ENCODE results near the gene ATG2A. TPM values are rescaled to one million over a fixed set of nuclear protein-coding genes. Genes with fewer than 3 reads are reported as not detected.

Gene ATG2A
- total and polyA plus RNA-seq, 2 experiments from 2014 or later: 11.7 to 18.1 TPM

- no peaks in the 10 kb centered on the region for H3K9me2 ChIP-seq (replicated peaks; ENCODE audit: insufficient read depth)
- H3K27me3 ChIP-seq: no peaks in the 10 kb centered on the region
- H3K4me3 ChIP-seq: no peak overlapping the region
- no peak overlapping the region for H2AFZ ChIP-seq
- peaks cover 7% of the 10 kb centered on the region for H3K4me1 ChIP-seq (ENCODE audit: insufficient read depth)
- H3K4me2 ChIP-seq: no peak overlapping the region
- peaks cover 16% of the 10 kb centered on the region for H3K79me2 ChIP-seq
- no peaks in the 10 kb centered on the region for H3K36me3 ChIP-seq (replicated peaks; ENCODE audit: insufficient read depth, low read depth)
- no peak overlapping the region for H3K27ac ChIP-seq
- no peaks in the 10 kb centered on the region for H3K9me3 ChIP-seq (ENCODE audit: low read depth)
- TF ChIP-seq CTCF (IDR thresholded peaks at IDR 0.05; ENCODE audit: poor library complexity) (no peak), EZH2 (IDR thresholded peaks at IDR 0.05; ENCODE audit: borderline replicate concordance) (no peak), EZH2phosphoT487 (IDR thresholded peaks at IDR 0.05; ENCODE audit: low read depth, severe bottlenecking, unreplicated experiment) (no peak)
- 91% methylated on average over 14 of the region's 14 CpGs for WGBS (ENCODE audit: low lambda C conversion rate, missing lambda C conversion rate)
- no peaks in the 10 kb centered on the region for H4K20me1 ChIP-seq (ENCODE audit: insufficient read depth, poor library complexity, severe bottlenecking)
- DNase-seq (ENCODE audit: low spot score): no peak
Measured at GRCh38 chr11:64896448-64897022, 20.5 kb downstream of the ATG2A start.

- Histone ChIP-seq H3K27me3 (no peaks in the 10 kb centered on the region), H2AFZ (no peak overlapping the region), H4K20me1 (ENCODE audit: insufficient read depth, poor library complexity, severe bottlenecking) (no peaks in the 10 kb centered on the region), H3K4me3 (no peak overlapping the region), H3K79me2 (peaks cover 24% of the 10 kb centered on the region), H3K36me3 (replicated peaks; ENCODE audit: insufficient read depth, low read depth) (no peaks in the 10 kb centered on the region), H3K4me2 (no peak overlapping the region), H3K9me2 (replicated peaks; ENCODE audit: insufficient read depth) (no peaks in the 10 kb centered on the region), H3K27ac (no peak overlapping the region), H3K4me1 (ENCODE audit: insufficient read depth) (peaks cover 9% of the 10 kb centered on the region), H3K9me3 (ENCODE audit: low read depth) (no peaks in the 10 kb centered on the region)
- 96% methylated on average over 21 of the region's 39 CpGs for WGBS (ENCODE audit: low lambda C conversion rate, missing lambda C conversion rate)
- no peak for DNase-seq (ENCODE audit: low spot score)
- TF ChIP-seq EZH2 (IDR thresholded peaks at IDR 0.05; ENCODE audit: borderline replicate concordance) (no peak), EZH2phosphoT487 (IDR thresholded peaks at IDR 0.05; ENCODE audit: low read depth, severe bottlenecking, unreplicated experiment) (no peak), CTCF (IDR thresholded peaks at IDR 0.05; ENCODE audit: poor library complexity) (no peak)
Measured at GRCh38 chr11:64894812-64895452, 22.1 kb downstream of the ATG2A start.

DNA sequence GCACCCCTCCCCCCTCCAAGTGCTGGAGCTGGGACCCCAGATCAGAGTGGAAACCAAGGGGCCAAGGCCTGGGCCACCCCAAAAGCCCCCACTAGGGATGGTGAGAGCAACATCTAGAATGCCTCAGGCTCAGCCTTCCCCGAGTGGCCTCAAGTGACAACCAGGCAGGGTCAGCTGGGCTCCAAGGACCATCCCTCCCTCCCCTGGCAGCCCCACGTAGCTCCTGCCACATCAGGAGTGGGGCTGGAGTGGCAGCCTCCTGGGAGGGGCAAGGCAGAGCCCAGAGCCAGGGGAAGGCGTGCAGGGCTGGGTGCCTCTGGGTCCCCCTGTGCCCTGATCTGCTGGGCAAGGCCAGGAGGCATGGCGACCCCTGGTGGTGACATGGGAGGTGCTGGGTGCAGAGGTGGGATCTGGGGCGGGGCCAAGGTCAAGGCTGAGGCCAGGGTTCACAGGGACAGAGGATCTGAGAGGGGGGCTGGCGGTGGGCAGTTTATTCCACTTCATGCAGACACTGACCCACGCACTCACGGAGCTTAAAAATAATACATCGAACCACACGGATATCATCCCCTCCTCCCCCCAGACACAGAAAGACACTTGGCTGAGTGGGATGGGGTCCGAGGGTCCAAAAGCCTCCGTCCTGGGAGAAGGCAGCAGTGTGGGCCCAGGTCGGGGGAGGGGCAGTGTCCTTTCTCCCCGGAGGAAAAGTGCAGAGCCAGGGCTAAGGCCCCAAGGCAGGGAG, 22.8 kb downstream of the ATG2A start:
- peak overlapping the region; percentile 78 for H3K4me2 ChIP-seq
- H3K4me3 ChIP-seq: no peak overlapping the region
- H3K9me3 ChIP-seq (ENCODE audit: low read depth): no peaks in the 10 kb centered on the region
- 49% methylated on average over 14 of the region's 14 CpGs for WGBS (ENCODE audit: low lambda C conversion rate, missing lambda C conversion rate)
- H2AFZ ChIP-seq: no peak overlapping the region
- DNase-seq (ENCODE audit: low spot score): peak; percentile 89
- peak overlapping the region; percentile 98 for H3K27ac ChIP-seq
- no peaks in the 10 kb centered on the region for H3K36me3 ChIP-seq (replicated peaks; ENCODE audit: insufficient read depth, low read depth)
- no peaks in the 10 kb centered on the region for H3K27me3 ChIP-seq
- no peaks in the 10 kb centered on the region for H3K9me2 ChIP-seq (replicated peaks; ENCODE audit: insufficient read depth)
- H3K4me1 ChIP-seq (ENCODE audit: insufficient read depth): peaks cover 16% of the 10 kb centered on the region
- H3K79me2 ChIP-seq: peaks cover 24% of the 10 kb centered on the region
- H4K20me1 ChIP-seq (ENCODE audit: insufficient read depth, poor library complexity, severe bottlenecking): no peaks in the 10 kb centered on the region
- TF ChIP-seq CTCF (IDR thresholded peaks at IDR 0.05; ENCODE audit: poor library complexity): peak; percentile 75
- no peak for TF ChIP-seq EZH2 (IDR thresholded peaks at IDR 0.05; ENCODE audit: borderline replicate concordance)
